Measurements from ENCODE around the gene CREB3L1. TPM values are rescaled to one million over a fixed set of nuclear protein-coding genes. Genes with fewer than 3 reads are reported as not detected.

Gene CREB3L1
- total and polyA plus RNA-seq, 2 experiments from 2014 or later = 8.5 to 10.4 TPM

- no peak overlapping the region for H3K4me3 Mint-ChIP-seq
- no peak overlapping the region for H3K27ac Mint-ChIP-seq
- peaks cover 22% of the 10 kb centered on the region for H3K4me1 Mint-ChIP-seq
- no peaks in the 10 kb centered on the region; the same call in 1 of the 2 replicates for H4K20me1 ChIP-seq (replicated peaks; ENCODE audit: insufficient read depth)
- H2AFZ ChIP-seq = no peak overlapping the region
- no peak overlapping the region for H3K27ac ChIP-seq (ENCODE audit: low read depth)
- peaks cover 12% of the 10 kb centered on the region; the same call in 1 of the 2 replicates for H3K4me1 ChIP-seq (ENCODE audit: insufficient read depth)
- no peaks in the 10 kb centered on the region for H3K27me3 ChIP-seq (ENCODE audit: insufficient read depth)
- TF ChIP-seq EZH2 (IDR thresholded peaks at IDR 0.05; ENCODE audit: low read depth, unreplicated experiment) = no peak
- no peak for TF ChIP-seq REST (IDR thresholded peaks at IDR 0.05; ENCODE audit: unreplicated experiment)
- TF ChIP-seq POLR2AphosphoS5 (IDR thresholded peaks at IDR 0.05; ENCODE audit: low read depth) = no peak
- no peak for TF ChIP-seq EZH2phosphoT487 (IDR thresholded peaks at IDR 0.05; ENCODE audit: unreplicated experiment)
- no peak for TF ChIP-seq ZNF331 (CRISPR knock-in tag; IDR thresholded peaks at IDR 0.05; ENCODE audit: low read depth)
- no peak for TF ChIP-seq ETS1 (IDR thresholded peaks at IDR 0.05)
- no peak for TF ChIP-seq STAT1 (IDR thresholded peaks at IDR 0.05; ENCODE audit: unreplicated experiment)
- TF ChIP-seq ZNF114 (CRISPR knock-in tag; IDR thresholded peaks at IDR 0.05) = no peak
- TF ChIP-seq NANOG (IDR thresholded peaks at IDR 0.05; ENCODE audit: borderline replicate concordance) = no peak
- no peak for TF ChIP-seq CREB1 (CRISPR knock-in tag; IDR thresholded peaks at IDR 0.05; ENCODE audit: low read depth)
- TF ChIP-seq JUNB (IDR thresholded peaks at IDR 0.05; ENCODE audit: unreplicated experiment) = no peak
- TF ChIP-seq CTCF (conservative IDR thresholded peaks at IDR 0.05; ENCODE audit: low read depth in 2 of 2) = no peak
- no peak for TF ChIP-seq ZNF462 (CRISPR knock-in tag; IDR thresholded peaks at IDR 0.05)
- no peak for DNase-seq (ENCODE audit: low spot score)
- no peak overlapping the region for H3K4me3 ChIP-seq
- H3F3A ChIP-seq (replicated peaks; ENCODE audit: low read depth) = peaks cover 5% of the 10 kb centered on the region
- no peaks in the 10 kb centered on the region for H3K79me2 ChIP-seq (replicated peaks; ENCODE audit: insufficient read depth)
- no peak overlapping the region for H3K4me2 ChIP-seq
- no peak for ATAC-seq
- H3K36me3 ChIP-seq (ENCODE audit: insufficient read depth) = no peaks in the 10 kb centered on the region
- H3K9me2 ChIP-seq (ENCODE audit: insufficient read depth) = no peaks in the 10 kb centered on the region
- peaks cover 9% of the 10 kb centered on the region; the same call in 2 of the 3 replicates for H3K36me3 Mint-ChIP-seq (ENCODE audit: low read depth)
- H3K9me3 Mint-ChIP-seq = no peaks in the 10 kb centered on the region
- peaks cover 12% of the 10 kb centered on the region for H3K27me3 Mint-ChIP-seq (ENCODE audit: insufficient read depth, low read depth, poor library complexity)
Measured at GRCh38 chr11:46300270-46300669, 22.8 kb downstream of the CREB3L1 start.

Data from GM23338 (cell line).